ENCODE results near the gene SDCBP2.
"Not testable (repeated sequence)": the region's sequence is repeated elsewhere in the genome, so short reads cannot be mapped to it uniquely, and the experiment has no call there.

The SDCBP2 gene

GRCh38 chr20:1357921-1358671 lies 29.2 kb upstream of the SDCBP2 start:
- no peak for DNase-seq (ENCODE audit: low spot score)

GRCh38 chr20:1353956-1354355 lies 25.0 kb upstream of the SDCBP2 start:
- DNase-seq (ENCODE audit: low spot score), result no peak

- DNase-seq (ENCODE audit: low spot score), result no peak
Measured at GRCh38 chr20:1346315-1346969, 17.5 kb upstream of the SDCBP2 start.

- DNase-seq (ENCODE audit: low spot score), result no peak
Measured at GRCh38 chr20:1345756-1346093, 16.8 kb upstream of the SDCBP2 start.

GRCh38 chr20:1345030-1345755 lies 16.3 kb upstream of the SDCBP2 start:
- no peak for DNase-seq (ENCODE audit: low spot score)

GRCh38 chr20:1343446-1344124 lies 14.6 kb upstream of the SDCBP2 start:
- DNase-seq (ENCODE audit: low spot score), result not testable (repeated sequence)

- DNase-seq (ENCODE audit: low spot score), result no peak
Measured at GRCh38 chr20:1341561-1342265, 12.8 kb upstream of the SDCBP2 start.

GRCh38 chr20:1338801-1339200 lies 9.9 kb upstream of the SDCBP2 start:
- DNase-seq (ENCODE audit: low spot score), result no peak

- DNase-seq (ENCODE audit: low spot score), result no peak
Measured at GRCh38 chr20:1338096-1338495, 9.2 kb upstream of the SDCBP2 start.

- no peak for DNase-seq (ENCODE audit: low spot score)
Measured at GRCh38 chr20:1337441-1337840, 8.5 kb upstream of the SDCBP2 start.

GRCh38 chr20:1336699-1337367 lies 7.9 kb upstream of the SDCBP2 start:
- DNase-seq (ENCODE audit: low spot score), result peak; percentile 95

GRCh38 chr20:1335961-1336698 lies 7.2 kb upstream of the SDCBP2 start:
- peak; percentile 80 for DNase-seq (ENCODE audit: low spot score)

GRCh38 chr20:1334761-1335160 lies 5.8 kb upstream of the SDCBP2 start:
- no peak for DNase-seq (ENCODE audit: low spot score)

- DNase-seq (ENCODE audit: low spot score), result no peak
Measured at GRCh38 chr20:1334370-1334731, 5.4 kb upstream of the SDCBP2 start.

GRCh38 chr20:1333462-1334369 lies 4.8 kb upstream of the SDCBP2 start:
- DNase-seq (ENCODE audit: low spot score), result no peak

- DNase-seq (ENCODE audit: low spot score), result no peak
Measured at GRCh38 chr20:1332749-1333300, 3.9 kb upstream of the SDCBP2 start.

- DNase-seq (ENCODE audit: low spot score), result no peak
Measured at GRCh38 chr20:1331801-1332453, 3.0 kb upstream of the SDCBP2 start.

- DNase-seq (ENCODE audit: low spot score), result no peak
Measured at GRCh38 chr20:1331101-1331500, 2.2 kb upstream of the SDCBP2 start.
